Activated T-cell treated with anti-CD3 and anti-CD28 coated beads for 1 hour (primary cell): ENCODE measurements around the gene GLP1R.

Experiments
- DNase-seq: peaks from one replicate; pipeline ENCODE4 v3.0.0-alpha.2; 2020; ENCODE audit warnings: low read depth

Gene GLP1R

DNA sequence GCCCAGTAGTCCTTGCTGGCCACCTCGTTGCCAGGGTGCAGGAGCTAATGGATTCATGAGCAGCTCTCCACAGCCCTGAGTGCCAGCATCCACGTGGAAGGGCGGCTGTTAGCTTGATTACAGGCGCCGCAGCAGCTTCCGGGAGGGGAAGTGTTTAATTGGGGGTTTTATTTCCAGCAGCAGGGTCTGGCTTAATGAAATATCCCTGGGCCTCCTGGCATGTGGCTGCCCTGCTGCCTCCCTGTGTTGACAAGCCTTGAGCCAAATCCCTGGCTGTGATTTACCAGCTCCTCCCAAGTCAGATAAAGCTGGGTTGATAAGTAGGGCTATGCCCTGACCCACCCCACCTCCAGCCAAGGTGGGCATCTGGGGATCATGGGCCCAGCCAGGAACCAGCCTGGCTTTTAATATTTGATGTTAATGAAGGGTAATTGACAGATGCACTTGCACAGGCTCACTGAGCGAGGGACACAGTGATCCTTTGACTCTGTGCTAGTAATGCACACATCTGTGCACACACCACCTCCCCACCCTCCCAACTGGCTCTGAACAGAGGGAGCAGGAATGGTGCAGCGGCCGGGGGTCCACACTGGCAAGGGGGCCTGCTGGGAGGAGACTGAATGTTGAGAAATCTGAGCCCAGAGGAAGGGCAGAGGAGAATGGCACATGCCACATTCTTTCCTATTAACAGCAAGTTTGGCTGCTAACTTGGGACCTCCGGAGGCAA, 13.6 kb downstream of the GLP1R start:
- no peak for DNase-seq

DNA sequence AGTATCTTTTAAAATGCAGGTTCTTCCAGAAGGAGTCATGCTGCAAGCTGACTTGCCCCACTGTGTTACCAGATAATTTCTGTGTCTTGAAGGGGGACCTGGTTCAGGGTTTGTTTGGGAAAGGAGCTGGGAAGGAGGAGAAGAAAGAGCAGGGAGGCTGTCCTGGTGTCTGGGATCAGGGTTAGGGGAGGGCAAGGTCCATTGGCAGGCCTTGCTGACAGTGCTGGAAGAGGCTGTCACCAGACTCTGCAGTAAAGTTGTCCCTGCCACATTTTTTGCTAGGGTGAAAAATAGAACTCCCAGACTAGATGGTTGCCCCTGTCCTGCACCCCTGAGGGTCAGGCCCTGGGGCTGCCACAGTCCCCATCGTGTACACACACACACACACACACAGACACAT, 14.9 kb downstream of the GLP1R start:
- no peak for DNase-seq

DNA sequence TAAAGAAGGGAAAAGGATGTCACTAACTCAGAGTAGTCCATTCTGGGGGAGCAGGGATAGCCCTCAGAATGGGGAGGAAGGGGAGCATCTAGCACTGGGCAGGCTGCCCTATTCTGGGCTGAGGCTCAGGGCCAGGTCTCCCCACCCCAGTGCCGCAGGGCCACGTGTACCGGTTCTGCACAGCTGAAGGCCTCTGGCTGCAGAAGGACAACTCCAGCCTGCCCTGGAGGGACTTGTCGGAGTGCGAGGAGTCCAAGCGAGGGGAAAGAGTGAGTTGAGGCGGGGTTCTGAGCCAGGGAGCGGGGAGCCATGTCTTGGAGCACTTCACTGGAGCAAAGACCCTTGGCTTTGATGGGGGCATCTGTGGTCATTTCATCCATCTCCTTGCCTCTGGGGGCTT, 17.0 kb downstream of the GLP1R start:
- no peak for DNase-seq

DNA sequence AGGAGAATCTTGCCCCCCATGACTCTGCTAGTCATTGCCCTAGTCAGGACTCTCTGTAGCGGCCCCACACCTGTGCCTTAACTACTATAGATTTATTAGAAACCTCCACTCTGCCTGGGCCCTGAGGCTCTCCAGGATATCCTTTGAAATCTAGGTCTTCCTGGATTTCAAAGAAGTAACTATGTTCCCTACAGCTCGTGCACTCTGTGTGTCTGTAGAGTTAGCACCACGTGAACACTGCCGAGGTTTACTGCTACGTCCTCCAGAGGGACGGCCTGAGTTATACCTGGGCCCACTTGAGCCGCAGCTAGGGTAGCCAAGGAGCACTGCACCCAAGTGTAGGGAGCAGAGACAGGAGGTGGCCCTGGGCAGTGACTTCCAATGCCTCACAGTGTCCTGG, 19.8 kb downstream of the GLP1R start:
- DNase-seq = no peak

DNA sequence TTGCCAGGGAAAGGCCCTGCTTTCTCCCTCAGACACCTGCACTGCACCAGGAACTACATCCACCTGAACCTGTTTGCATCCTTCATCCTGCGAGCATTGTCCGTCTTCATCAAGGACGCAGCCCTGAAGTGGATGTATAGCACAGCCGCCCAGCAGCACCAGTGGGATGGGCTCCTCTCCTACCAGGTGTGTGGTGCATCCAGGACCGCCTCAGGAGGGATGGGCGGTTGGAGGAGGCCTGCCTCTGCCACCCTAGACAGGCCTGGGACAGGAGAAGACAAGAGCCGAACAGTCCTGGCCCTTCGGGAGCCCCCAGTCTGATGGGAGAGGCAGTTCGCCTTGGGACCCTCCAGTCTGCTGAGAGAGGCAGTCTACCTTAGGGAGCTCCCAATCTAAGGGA, 24.2 kb downstream of the GLP1R start:
- DNase-seq = no peak

DNA sequence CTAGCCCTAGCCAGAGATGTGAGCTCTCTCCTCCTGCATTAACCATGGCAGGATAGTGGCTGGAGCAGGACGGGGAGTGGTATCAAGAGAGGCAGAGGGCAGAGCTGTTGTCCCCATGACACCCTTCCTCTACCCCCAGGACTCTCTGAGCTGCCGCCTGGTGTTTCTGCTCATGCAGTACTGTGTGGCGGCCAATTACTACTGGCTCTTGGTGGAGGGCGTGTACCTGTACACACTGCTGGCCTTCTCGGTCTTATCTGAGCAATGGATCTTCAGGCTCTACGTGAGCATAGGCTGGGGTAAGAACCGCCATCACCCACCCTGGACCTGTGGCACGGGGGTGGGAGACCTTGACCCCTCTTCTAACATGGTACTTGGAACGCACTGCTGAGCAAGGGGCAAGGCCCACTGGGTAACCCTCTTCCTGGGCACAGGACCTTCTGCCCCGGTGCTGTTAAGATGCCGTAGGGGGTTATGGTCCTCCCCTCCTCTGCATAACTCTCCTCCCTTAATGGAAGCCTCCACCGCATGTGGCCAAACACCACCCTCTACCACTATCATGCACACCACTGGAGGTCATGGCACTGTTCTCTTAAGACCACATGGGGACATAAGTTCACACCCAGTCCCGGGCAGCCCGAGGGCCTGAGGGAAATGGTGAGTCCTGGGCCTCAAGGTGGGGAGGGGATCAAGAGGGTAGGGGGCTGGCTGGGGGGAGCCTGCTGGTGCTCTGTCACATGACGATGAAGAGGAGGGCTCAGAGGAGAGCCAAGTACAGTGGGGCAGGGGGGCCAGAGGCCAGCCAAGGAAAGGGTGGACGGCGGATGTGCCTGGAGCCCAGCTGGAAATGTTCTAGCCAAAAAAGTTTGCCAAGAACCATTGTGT, 25.1 kb downstream of the GLP1R start:
- no peak for DNase-seq

DNA sequence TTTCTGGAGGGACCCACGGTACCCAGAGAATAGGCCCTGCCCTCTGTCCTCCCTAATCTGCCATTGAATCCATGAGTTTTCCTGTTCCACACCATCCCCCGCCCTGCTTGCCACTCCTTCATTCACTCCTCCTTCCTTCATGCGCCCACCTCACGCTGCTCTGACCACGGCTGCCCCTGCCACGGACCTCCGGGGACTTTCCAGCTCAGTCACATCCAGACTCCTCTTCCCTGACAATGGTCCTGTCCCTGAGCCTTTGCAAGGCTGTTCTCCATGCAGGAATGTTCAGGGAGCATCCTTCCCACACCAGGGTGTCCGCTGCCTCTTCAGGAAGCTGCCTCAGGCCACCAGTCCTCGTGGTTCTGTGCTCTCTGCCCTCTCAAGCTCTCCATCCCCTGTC, 25.9 kb downstream of the GLP1R start:
- no peak for DNase-seq

DNA sequence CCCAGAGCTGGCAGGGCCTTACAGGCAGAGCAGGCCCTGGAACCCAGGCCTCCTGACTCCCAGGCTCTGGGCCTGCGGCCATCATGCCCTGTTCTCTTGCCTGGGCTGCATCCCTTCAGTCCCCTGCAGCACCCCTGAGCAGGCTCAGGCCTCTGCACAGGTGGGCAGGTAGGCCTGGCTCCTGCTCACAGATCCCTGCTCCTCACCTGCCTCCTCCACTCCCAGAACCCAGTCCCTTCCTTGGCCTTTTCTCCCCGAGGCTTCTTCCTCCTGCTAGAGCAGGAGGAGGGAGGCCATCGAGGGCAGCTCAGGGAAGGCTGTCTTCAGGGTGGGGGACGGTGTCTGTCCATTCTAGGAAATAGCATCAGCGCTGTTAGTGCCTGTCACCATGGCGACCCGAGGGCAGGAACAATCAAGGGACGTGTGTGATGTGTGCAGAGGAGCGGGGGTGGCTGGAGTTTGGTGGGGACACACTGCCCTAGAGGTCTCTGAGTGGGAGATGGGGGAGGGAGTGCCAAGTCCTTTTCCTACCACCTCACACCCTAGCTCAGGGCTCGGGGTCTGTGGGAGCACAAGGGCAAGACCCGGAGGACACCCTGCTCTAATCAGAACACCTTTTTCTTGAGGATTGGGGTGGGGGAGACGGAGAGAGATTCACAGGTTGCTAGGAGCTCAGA, 26.6 kb downstream of the GLP1R start:
- DNase-seq = no peak

DNA sequence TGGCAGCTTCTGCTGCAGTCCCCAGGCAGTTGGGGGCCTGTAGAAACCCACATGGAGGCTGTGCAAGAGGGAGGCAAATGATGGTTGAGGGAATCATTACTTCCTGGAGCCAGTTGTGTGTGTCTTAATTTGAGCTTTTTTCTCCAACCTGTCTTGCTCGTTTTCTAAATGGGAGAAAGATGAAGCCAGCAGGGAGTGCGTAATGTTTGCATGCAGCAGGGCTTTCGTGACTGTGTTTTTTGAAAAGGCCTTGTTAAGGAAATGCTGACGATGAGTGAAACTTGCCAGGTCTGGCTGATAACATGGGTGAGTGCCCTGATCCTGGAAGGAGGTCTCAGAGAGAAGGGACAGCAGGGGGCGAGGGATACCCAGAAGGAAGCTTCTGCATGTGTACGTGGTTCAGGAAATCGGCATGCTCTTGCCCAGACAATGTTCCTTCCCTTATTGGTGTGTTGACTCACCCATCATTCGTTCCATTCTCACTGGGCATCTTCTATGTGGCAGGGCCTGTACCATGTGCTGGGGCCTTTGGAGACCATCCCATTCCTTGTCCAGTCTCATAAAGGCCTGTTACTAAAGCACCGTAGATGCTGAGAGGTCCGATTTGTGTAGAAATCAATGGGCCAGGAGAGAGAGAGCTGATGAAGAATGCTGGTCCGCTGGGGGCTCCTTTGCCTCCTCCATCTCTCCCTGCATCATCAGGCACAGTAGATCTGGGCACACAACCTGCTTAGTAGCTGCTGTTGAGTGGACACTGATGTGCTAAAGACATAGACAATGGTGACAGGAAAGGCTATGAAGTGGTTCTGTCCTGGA, 27.4 kb downstream of the GLP1R start:
- DNase-seq = no peak

DNA sequence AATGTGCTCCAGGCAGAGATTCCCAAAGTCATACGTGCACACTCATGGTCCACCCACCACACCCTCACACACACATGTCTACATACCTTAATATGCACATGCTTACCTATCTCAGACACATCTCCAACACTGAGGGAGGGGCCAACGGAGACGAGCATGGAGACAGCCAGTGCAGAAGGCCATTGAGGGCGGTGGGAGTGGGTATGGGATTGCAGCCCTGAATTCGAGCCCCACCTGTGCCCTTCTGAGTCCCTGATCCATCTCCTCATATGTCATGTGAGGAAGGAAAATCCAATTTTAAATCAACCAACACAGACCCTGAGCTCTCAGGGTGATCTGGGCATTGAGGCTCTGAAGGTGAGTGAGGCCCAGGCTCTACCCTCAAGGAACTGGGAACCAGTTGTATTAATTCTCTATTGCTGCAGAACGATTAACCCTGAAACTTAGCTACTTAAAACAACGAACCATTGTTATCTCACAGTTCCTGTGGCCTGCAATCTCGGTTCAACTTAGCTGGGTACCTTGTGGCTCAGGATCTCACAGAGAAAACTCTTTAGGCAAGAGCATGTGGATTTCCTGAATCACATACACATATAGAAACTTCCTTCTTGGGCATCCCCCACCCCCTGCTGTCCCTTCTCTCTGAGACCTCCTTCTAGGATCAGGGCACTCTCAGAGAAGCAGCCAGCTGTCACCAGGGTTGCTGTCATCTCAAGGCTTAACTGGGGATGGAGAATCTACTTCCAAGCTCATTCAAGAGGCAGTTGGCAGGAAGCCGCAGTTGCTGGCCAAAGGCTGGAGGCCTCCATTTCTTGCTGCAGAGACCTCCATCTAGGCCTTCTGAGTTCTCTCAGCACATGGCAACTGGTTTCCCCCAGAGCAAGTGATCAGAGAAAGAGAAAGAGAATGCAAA, 28.3 kb downstream of the GLP1R start:
- no peak for DNase-seq

DNA sequence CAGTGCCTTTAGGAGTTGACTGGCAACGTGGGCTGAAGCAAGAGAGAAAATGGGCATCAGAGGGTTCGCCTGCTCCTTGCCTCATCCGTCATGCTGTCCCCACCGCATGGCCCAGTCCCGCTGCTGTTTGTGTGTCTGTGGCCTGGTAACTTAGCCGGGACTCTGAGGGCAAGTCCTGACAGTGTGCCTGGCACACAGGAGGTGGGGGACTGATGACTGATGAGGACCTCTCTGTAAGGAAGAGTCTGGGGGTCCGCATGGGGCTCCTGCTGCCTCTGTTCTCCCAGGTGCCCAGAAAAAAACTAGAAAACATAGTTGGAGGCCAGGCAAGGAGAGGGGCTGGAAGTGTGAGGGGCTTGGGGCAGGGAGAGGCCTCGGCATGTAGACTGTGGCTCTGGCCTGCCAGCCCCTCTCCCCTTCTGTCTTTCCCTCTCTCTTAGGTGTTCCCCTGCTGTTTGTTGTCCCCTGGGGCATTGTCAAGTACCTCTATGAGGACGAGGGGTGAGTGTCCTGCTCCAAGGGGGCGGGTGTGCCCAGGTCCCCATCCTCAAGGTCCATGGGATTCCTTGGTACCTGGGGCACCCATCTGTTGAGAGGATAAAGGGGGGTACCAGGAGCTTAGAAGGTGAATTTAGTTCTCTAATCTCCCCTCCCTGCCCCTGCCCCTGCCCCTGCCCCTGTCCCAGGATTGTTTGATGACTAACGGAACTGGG, 29.5 kb downstream of the GLP1R start:
- DNase-seq = no peak

DNA sequence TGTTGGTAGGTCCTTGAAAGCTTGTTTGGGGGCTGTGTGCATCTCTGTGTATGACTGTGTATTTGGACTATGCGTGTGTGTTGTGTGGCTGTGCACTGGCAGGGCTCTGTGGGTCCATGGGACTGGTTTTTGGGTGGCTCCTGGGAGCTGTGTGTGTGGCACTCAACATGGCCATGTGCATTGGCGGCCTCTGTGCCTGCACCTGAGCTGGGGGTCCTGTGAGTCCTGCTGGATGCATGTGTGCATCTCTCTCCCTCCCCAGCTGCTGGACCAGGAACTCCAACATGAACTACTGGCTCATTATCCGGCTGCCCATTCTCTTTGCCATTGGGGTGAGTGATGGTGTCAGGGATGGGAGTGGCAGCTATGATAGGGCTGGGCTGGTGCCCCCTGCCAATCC, 30.1 kb downstream of the GLP1R start:
- no peak for DNase-seq

DNA sequence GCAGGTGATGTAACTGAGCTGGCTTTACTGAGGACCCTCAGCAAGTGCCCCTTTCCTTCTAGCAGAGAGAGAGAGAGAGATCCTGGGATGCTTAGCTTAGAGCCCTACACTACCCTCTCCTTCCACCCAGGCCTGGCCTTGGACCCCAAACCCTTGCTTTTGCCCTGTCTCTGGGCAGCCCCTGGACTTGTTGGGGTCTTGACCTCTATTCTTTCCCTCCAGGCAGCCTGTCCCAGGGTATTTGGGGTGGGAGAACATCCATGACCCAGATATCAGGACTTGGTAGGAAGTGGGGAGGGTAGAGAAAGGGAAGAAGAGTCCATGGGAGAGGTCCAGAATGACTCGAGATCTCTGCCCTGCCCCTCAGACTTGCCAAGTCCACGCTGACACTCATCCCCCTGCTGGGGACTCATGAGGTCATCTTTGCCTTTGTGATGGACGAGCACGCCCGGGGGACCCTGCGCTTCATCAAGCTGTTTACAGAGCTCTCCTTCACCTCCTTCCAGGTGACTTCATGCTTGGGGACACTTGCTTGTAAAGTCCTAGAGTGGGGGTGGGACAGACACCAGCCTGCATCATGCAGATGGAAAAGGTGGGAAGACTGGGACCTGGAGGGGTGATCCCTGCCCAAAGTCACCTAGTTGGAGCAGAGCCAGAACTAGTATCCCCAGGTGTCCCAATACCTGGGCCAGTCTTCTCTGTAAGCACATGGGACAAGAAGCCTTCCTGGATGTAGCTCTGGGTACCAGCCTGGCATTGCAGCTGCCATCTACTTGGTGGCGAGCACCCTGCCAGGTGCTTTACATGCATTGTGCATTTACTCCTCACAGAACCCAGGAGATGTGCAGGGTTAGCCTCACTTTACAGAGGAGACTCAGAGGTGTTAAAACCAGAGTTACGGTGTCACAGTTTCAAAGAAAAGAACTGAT, 30.9 kb downstream of the GLP1R start:
- DNase-seq = no peak

DNA sequence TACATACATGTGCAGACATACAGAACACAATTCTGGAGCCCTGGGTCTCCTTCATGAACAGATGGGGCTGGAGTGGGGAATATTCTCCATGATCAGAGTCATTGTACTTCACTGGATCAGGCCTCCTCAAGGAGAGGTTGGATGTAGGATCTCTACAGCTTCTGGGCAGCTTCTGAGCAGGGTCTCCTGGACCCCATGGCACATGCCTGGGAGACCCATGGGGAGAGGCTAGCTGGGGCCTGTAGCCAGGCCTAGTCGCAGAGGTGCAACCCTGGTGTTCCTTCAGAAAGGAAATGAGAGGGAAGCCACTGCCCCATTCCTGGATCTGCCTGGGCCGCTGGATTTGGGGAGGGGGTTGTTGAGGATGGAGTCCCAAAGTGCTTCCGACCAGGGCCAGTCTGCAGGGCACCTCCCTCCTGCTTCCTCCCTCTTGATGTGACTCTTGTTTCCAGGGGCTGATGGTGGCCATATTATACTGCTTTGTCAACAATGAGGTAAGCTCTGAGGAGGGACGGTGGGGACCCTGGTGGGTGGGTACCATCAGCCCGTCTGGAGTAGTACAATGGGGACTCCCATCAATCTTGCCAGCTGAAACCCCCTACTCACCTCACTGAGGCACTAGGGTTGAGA, 31.8 kb downstream of the GLP1R start:
- no peak for DNase-seq

DNA sequence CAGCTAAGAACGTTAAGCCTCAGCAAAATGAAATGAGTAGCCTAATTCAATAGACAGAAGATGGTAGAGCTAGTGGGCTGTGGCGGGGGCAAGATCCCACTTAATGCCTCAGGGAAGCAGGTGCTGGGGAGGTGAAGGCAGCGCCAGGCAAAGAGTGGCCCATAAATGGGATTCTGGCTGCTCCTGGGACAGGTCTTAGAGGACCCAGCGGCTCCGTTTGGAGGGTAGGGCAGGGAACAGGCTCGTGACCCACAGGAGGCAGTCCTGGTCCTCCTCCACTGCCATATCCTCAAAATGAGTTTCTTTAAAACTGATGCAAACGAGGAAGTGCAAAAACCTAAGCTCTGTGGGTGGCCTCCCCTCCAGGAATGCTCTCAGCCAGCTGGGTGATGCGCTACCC, 33.7 kb downstream of the GLP1R start:
- DNase-seq = no peak

DNA sequence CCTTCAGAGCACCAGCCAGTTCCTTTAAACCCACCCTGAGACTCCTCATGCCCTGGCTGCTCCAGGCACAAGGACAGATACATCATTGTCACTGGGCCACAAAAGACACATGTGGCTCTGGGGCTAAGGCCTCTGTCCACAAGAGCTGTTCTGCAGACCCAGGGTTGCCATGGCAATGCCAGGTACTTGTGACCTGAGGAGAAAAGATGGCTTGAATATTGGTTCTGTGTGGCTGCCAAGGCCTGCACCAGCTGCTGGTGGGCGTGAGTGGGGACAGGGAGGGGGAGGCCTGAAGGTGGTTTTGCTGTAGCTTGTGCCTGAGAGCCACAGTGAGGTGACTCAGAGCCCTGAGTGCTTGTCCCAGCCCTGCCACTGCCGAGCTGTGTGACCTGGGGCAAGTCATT, 34.7 kb downstream of the GLP1R start:
- no peak for DNase-seq

DNA sequence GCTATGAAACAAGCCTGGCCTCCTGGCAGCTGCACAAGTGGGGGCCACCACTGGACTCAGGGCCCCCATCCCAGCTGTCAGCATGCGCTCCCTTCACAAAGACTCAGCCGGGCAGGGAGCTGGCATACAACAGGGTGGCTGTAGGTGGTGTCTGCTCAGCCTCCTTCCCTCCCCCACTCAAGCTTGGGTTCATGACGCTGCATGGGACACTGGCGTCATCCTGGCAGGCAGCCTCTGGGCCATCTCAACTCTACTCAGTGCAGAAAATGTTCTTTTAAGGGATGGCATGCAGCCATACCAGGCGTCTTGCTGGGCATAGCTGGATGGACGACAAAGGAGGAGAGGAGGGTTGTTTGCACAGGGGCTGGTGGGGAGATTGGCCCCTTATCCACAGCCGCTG, 35.9 kb downstream of the GLP1R start:
- no peak for DNase-seq

DNA sequence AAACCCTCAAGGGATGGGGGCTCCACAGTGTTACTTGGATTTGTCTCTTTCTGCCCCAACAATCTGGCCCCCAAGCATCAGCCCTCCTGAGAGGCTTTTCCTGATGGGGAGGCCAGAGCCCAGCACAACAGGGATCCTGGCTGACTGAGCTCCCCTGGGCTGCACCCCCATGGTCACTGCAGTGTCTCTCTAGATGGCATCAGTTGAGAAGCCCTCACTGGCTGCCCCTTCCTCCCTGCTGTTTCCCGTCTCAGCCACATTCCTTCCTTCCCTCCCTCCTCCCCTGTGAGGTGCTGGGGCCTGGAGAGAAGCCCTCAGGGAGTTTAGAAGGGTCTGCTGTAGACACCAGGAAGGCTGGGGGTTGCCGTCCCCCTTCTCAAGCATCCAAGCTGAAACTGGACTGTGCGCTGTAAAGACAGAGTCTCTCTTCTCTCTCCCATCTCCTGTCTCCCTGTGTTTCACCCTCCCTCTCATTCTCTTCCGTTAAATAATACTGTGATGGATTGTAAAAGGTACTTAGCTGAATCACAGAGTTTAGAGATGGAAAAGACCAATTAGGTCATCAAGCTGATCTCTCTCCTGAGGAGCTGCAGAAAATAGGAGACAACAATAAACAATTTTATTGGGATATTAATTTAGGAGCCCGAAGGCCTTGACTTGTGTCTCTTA, 36.7 kb downstream of the GLP1R start:
- no peak for DNase-seq
